Urothelium cell line (cell line): ENCODE measurements around the gene PSD.
A peak's percentile ranks its signal among the peaks of the same experiment; 100 is the strongest.

Experiments
- DNase-seq: peaks from one replicate; pipeline ENCODE4 v3.0.0; 2011; ENCODE audit warnings: low spot score, mixed read lengths
- FAIRE-seq: peaks from 2 replicates; lab custom pipeline; 2011; peaks lifted over from hg19 to GRCh38; lab: Jason Lieb, UNC

Gene PSD

GRCh38 chr10:102394801-102395399 lies 23.7 kb downstream of the PSD start:
- FAIRE-seq = no peak
- DNase-seq = peak; percentile 37

DNA sequence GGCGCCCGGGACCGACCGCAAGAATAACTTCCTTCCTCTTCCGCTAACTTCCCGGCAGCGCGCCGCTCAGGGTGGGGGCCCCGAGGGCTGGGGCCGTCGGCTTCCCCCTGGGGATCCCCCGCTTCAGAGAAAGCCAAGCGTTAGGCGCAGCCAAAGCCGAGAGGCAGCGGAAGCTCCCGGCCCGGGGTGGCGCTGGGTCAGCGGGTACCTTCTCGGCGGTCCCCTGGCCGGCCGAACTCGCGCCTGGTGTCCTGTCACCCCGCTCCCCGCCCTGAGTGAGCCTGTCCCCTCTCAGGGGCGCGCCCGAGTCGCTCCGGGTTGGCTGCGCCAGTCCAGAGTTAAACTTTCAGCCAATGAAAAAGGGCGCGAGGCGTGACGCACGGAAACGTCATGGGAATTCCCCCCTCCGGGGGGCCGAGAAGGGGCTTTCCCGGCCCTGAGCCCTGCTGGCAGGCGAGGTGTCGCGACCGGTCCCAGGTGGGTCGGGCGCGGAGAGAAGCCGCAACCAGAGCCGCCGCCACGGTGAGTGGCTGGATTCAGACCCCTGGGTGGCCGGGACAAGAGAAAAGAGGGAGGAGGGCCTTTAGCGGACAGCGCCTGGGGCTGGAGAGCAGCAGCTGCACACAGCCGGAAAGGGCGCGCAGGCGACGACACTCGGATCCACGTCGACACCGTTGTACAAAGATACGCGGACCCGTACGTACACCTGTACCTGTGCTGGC lies 24.3 kb downstream of the PSD start:
- FAIRE-seq = no peak
- peak; percentile 93 for DNase-seq

DNA sequence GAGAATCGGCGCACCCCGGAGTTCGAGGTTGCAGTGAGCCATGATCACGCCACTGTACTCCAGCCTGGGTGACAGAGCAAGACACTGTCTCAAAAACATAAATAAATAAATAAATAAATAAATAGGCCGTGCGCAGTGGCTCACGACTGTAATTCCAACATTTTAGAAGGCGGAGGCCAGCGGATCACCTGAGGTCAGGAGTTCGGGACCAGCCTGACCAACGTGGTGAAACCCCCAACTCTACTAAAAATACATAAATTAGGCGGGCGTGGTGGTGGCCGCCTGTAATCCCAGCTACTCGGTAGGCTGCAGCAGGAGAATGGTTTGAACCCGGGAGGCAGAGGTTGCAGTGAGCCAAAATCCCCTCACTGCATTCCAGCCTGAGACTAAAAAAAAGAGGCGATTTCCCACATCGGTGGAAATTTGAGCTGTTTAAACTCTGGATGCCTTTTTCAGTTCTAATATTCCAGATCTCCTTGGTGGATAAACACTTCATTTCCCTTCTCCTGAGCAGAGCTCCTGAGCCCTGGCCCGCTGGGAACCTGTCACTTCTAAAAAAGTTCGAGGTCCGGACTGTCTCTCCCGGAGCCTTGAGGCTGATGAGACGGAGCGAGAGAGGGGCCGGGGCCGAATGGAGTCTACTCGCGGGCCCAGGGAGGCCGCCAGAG lies 25.0 kb downstream of the PSD start:
- no peak for FAIRE-seq
- DNase-seq = no peak

DNA sequence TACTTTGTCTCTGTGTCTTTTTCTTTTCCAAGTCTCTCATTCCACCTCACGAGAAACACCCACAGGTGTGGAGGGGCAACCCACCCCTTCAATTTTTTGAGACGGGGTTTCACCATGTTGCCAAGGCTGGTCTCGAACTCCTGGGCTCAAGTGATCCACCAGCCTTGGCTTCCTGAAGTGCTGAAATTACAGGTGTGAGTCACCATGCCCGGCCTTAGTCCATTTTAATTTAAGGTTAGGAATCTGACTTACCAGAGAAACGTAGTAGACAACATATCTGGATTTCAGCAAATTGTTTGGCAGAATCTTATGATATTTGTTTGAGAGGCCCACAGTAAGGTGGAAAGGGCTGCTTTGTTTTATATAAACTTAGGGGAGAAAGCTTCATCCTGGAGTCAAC lies 26.3 kb downstream of the PSD start:
- FAIRE-seq = no peak
- no peak for DNase-seq

- FAIRE-seq (no peak), DNase-seq (no peak)
Measured at GRCh38 chr10:102389894-102390293, 28.7 kb downstream of the PSD start.

DNA sequence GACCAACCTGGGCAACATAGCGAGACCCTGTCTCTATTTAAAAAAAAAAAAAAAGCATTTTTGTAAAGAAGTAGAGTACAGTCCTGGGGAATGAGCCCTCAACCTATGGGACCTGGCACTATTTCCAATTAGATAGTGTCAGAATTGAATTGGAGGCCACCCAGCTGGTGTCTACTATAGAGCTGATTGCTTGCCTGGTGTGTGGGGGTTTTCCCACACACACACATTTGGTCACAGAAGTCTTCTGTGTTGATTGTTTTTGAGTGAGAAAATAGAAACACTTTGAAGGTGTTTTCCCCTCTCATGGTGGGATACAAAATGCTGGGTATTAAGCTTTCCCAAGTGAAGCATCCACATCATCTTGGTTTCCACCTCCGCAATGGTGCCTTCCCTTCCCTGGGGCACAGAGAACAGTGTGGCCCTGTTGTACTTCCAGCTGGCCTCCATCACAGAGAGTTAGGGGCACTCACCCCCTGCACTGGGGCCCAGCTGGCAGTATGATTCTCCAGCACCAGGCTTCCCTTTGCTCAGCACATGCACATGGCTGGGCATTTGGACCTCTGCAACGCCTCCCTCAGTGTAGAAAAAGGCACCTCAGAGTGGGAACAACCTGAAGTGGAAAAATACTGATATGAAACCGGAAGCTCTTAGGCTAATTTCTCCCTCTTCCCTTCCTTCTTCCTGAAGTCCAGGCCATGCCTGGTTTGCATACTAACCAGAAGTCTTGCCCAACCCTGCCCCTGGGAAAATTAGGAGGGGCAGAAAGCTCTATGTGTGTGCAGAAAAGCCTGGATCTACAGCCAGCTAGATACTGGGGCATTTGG lies 33.8 kb downstream of the PSD start:
- FAIRE-seq = no peak
- no peak for DNase-seq

DNA sequence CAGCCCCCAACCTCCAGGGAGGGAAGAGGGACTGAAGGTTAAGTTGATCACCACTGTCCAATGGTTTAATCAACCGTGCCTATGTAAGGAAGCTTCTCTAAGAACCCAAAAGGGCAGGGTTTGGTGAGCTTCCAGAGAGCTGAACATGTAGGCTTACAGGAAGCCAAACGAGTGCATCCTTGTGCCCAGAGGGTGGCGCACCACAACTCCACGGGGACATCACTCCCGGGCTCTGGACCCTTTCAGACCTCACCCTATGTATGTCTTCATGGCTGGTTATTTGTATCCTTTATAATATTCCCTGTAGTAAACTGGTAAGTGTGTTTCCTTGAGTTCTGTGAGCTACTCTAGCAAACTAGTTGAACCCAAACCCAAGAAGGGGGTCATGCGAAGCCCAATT lies 34.5 kb downstream of the PSD start:
- FAIRE-seq (no peak), DNase-seq (no peak)

DNA sequence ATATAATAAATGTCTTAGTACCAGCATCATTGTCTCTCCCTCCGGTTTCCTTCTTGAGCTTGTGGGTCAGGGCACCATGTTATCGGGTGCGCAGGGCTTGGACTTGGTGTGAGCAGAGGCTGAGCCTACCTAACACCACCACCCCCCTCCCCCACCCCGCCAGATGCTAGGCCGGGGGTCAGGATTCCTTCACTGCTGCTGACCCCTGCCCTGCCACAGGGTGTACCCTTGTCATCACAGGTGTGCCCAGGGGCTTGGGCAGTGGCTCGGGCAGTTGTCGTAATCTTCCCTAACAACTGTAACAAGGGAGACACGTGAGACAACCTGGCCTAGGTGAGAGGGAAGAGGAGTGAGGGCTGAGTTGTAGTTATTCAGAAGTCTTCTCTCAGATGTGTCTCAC lies 35.7 kb downstream of the PSD start:
- DNase-seq = no peak
- FAIRE-seq = no peak

DNA sequence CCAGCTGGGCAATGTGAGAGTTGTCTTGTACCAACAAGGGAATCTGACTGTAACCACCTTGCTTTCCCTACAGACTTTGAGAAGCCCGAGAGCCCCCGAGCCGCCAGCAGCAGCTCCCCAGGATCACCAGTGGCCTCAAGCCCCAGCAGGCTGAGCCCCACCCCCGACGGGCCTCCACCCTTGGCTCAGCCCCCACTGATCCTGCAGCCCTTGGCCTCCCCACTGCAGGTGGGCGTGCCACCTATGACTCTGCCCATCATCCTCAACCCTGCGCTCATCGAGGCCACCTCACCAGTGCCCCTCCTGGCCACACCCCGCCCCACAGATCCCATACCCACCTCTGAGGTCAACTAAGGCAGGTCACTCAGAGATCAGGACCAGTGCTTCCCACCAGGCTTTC lies 36.6 kb downstream of the PSD start:
- DNase-seq = no peak
- no peak for FAIRE-seq

DNA sequence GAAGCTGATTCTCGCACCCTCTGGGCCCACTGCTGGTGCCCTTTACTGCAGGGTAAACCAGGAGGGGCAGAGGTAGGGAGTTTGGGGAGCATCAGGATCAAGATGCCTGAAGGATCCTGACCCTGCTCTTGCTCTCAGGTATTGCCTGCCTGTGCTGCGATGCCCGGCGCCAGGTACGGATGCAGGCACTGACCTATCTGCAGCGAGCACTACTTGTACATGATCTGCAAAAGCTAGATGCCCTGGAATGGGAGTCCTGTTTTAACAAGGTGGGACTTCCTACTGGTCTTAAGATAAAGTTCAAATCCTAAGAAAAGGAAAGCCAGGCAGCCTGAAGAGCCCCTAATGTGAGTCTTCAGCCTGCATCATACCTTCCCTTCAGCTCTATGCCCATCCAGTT lies 39.2 kb downstream of the PSD start:
- FAIRE-seq = no peak
- DNase-seq = no peak

GRCh38 chr10:102376901-102377300 lies 41.7 kb downstream of the PSD start:
- no peak for DNase-seq
- no peak for FAIRE-seq

DNA sequence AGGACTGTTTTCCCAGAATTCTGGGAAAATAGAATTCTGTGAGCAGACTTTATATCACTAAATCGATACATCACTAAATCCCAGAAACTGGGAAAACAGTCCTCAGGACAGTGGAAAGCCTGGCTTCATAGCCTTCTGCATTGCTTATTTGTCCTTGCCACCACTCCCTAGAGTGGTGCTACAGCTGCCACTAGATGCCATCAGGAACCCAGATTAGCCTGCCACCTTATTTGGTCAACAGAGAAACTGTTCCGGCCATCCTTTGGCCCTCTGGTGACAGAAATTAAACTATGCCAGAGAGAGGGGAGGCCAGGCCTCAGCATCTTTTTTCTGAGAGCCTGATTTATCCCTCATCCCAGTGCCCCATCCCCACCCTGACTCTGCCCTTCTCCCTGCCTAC lies 42.7 kb downstream of the PSD start:
- no peak for DNase-seq
- no peak for FAIRE-seq

DNA sequence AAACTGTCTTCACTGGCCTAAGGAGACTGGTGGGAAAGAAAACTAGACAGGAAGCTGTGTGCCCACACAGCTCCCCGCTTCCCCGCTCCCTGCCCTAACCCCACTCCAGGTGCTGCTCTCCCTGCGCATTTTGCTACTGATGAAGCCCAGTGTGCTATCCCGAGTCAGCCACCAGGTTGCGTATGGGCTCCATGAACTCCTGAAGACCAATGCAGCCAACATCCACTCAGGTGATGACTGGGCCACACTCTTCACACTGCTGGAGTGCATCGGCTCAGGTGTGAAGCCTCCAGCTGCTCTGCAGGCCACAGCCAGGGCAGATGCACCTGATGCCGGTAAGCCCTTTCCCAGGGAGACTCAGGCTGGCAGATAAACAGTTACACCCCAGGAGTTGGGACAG lies 43.3 kb downstream of the PSD start:
- FAIRE-seq = no peak
- DNase-seq = no peak

GRCh38 chr10:102371295-102371694 lies 47.3 kb downstream of the PSD start:
- FAIRE-seq (no peak), DNase-seq (no peak)

DNA sequence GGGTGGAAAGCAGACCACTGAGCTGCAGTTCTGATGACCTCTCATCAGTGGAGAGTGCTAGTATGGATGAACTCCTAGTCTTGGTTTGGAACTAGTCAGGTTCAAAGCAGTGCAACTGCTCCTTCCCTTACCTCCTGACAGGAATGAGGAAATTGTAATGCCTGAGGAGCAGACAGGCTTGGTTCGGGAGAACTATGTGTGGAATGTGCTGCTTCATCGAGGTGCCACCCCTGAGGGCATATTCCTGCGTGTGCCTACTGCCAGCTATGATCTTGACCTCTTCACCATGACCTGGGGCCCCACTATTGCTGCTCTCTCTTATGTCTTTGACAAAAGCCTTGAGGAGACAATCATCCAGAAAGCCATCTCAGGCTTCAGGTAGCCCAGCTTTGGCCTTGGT lies 50.5 kb downstream of the PSD start:
- DNase-seq (no peak), FAIRE-seq (no peak)

- FAIRE-seq (no peak), DNase-seq (no peak)
Measured at GRCh38 chr10:102367441-102367840, 51.1 kb downstream of the PSD start.

- FAIRE-seq (no peak), DNase-seq (no peak)
Measured at GRCh38 chr10:102358712-102359382, 59.7 kb downstream of the PSD start.

- DNase-seq = no peak
- FAIRE-seq = no peak
Measured at GRCh38 chr10:102354451-102354850, 64.1 kb downstream of the PSD start.
